Nephron progenitor cell (in vitro differentiated cells): ENCODE data around the gene SSTR5.

Source experiments
- DNase-seq: peaks from one replicate; pipeline ENCODE4 v3.0.0; 2021
- H3K27ac Mint-ChIP-seq: 2 replicates; pipeline ENCODE4 v1.8.0; 2021; ENCODE audit warnings: mild to moderate bottlenecking, moderate library complexity, mixed read lengths
- H3K27me3 Mint-ChIP-seq: 2 replicates; pipeline ENCODE4 v1.8.0; 2021; ENCODE audit warnings: mild to moderate bottlenecking, low read depth, mixed read lengths; ENCODE audit not compliant: poor library complexity
- H3K36me3 Mint-ChIP-seq: 2 replicates; pipeline ENCODE4 v1.8.0; 2021; ENCODE audit warnings: low read depth, mixed read lengths
- H3K4me1 Mint-ChIP-seq: 2 replicates; pipeline ENCODE4 v1.8.0; 2021; ENCODE audit warnings: mixed read lengths
- H3K4me3 Mint-ChIP-seq: 2 replicates; pipeline ENCODE4 v1.8.0; 2021; ENCODE audit warnings: mild to moderate bottlenecking, moderate library complexity, mixed read lengths
- H3K9me3 Mint-ChIP-seq: 2 replicates; pipeline ENCODE4 v1.8.0; 2021; ENCODE audit warnings: mild to moderate bottlenecking, moderate library complexity, mixed read lengths
- CTCF ChIP-seq: fragments of 200-600 bp; sonication (generic); IDR thresholded peaks from 2 replicates; pipeline ENCODE4 v1.5.0; 2021; ENCODE audit warnings: antibody characterized with exemption

Gene SSTR5

GRCh38 chr16:1028056-1028455, 44.5 kb upstream of the SSTR5 start:
- TF ChIP-seq CTCF, result no peak
- DNase-seq, result no peak
- Mint-ChIP-seq H3K9me3 (no peaks in the 10 kb centered on the region), H3K27ac (no peak overlapping the region), H3K27me3 (peaks cover 2% of the 10 kb centered on the region), H3K4me3 (no peak overlapping the region), H3K36me3 (no peaks in the 10 kb centered on the region), H3K4me1 (peaks cover 47% of the 10 kb centered on the region)

GRCh38 chr16:1028524-1029258, 43.9 kb upstream of the SSTR5 start:
- Mint-ChIP-seq H3K27ac (no peak overlapping the region), H3K36me3 (no peaks in the 10 kb centered on the region), H3K4me3 (no peak overlapping the region), H3K9me3 (no peaks in the 10 kb centered on the region), H3K27me3 (no peaks in the 10 kb centered on the region), H3K4me1 (peaks cover 47% of the 10 kb centered on the region)
- DNase-seq, result no peak
- TF ChIP-seq CTCF, result no peak

- H3K9me3 Mint-ChIP-seq, result no peaks in the 10 kb centered on the region
- no peak overlapping the region for H3K27ac Mint-ChIP-seq
- H3K27me3 Mint-ChIP-seq, result no peaks in the 10 kb centered on the region
- DNase-seq, result no peak
- H3K36me3 Mint-ChIP-seq, result no peaks in the 10 kb centered on the region
- no peak overlapping the region for H3K4me3 Mint-ChIP-seq
- no peak for TF ChIP-seq CTCF
- peaks cover 44% of the 10 kb centered on the region for H3K4me1 Mint-ChIP-seq
Measured at GRCh38 chr16:1029259-1029545, 43.3 kb upstream of the SSTR5 start.

GRCh38 chr16:1030473-1030901, 42.1 kb upstream of the SSTR5 start:
- DNase-seq, result peak; percentile 56
- Mint-ChIP-seq H3K36me3 (no peaks in the 10 kb centered on the region), H3K4me3 (no peak overlapping the region), H3K4me1 (peaks cover 39% of the 10 kb centered on the region), H3K9me3 (no peaks in the 10 kb centered on the region), H3K27me3 (no peaks in the 10 kb centered on the region), H3K27ac (no peak overlapping the region)
- no peak for TF ChIP-seq CTCF

- TF ChIP-seq CTCF, result no peak
- Mint-ChIP-seq H3K4me1 (peaks cover 28% of the 10 kb centered on the region), H3K36me3 (no peaks in the 10 kb centered on the region), H3K27ac (no peak overlapping the region), H3K9me3 (no peaks in the 10 kb centered on the region), H3K4me3 (no peak overlapping the region), H3K27me3 (no peaks in the 10 kb centered on the region)
- DNase-seq, result no peak
Measured at GRCh38 chr16:1031666-1032065, 40.9 kb upstream of the SSTR5 start.

- DNase-seq, result no peak
- no peaks in the 10 kb centered on the region for H3K27me3 Mint-ChIP-seq
Measured at GRCh38 chr16:1032607-1033006, 39.9 kb upstream of the SSTR5 start.

More at GRCh38 chr16:1032607-1033006, 39.9 kb upstream of the SSTR5 start:
- no peaks in the 10 kb centered on the region for H3K9me3 Mint-ChIP-seq
- H3K36me3 Mint-ChIP-seq, result no peaks in the 10 kb centered on the region
- H3K27ac Mint-ChIP-seq, result no peak overlapping the region
- no peak for TF ChIP-seq CTCF
- no peak overlapping the region for H3K4me3 Mint-ChIP-seq
- peaks cover 29% of the 10 kb centered on the region for H3K4me1 Mint-ChIP-seq
